Mesendoderm (in vitro differentiated cells): ENCODE measurements around the gene DOK7.

Source experiments
- DNase-seq: peaks from one replicate; pipeline ENCODE4 v3.0.0; 2013
- H2AK5ac ChIP-seq: 2 replicates; pipeline ENCODE4 v1.6.1; 2013; ENCODE audit warnings: low read length, inconsistent platforms
- H2BK120ac ChIP-seq: 2 replicates; pipeline ENCODE4 v1.6.1; 2013; ENCODE audit warnings: low read depth, mild to moderate bottlenecking, low read length, moderate library complexity, mixed read lengths
- H2BK15ac ChIP-seq: replicated peaks from 2 replicates; pipeline ENCODE4 v1.6.1; 2013; ENCODE audit warnings: low read depth, mild to moderate bottlenecking, moderate library complexity
- H2BK5ac ChIP-seq: 2 replicates; pipeline ENCODE4 v1.6.1; 2013; ENCODE audit warnings: low read length, inconsistent platforms
- H3K18ac ChIP-seq: 2 replicates; pipeline ENCODE4 v1.6.1; 2013; ENCODE audit warnings: mild to moderate bottlenecking, low read length, mixed read lengths
- H3K23ac ChIP-seq: one replicate; pipeline ENCODE4 v1.6.1; 2013; ENCODE audit warnings: low read length
- H3K27ac ChIP-seq: 2 replicates; pipeline ENCODE4 v1.5.1; 2013; ENCODE audit warnings: low read depth, mild to moderate bottlenecking, inconsistent platforms, low read length, moderate library complexity
- H3K27me3 ChIP-seq: 2 replicates; pipeline ENCODE4 v1.6.1; 2013; ENCODE audit warnings: low read length, control low read depth, mild to moderate bottlenecking, inconsistent platforms; ENCODE audit not compliant: insufficient read depth, poor library complexity
- H3K36me3 ChIP-seq: 2 replicates; pipeline ENCODE4 v1.6.1; 2013; ENCODE audit warnings: low read length, inconsistent platforms; ENCODE audit not compliant: control insufficient read depth, insufficient read depth
- H3K4ac ChIP-seq: one replicate; pipeline ENCODE4 v1.6.1; 2013; ENCODE audit warnings: low read depth, mild to moderate bottlenecking, low read length, moderate library complexity
- H3K4me1 ChIP-seq: 2 replicates; pipeline ENCODE4 v1.6.1; 2013; ENCODE audit warnings: low read depth, low read length, inconsistent platforms; ENCODE audit not compliant: control insufficient read depth
- H3K4me2 ChIP-seq: 2 replicates; pipeline ENCODE4 v1.6.1; 2013; ENCODE audit warnings: low read length
- H3K4me3 ChIP-seq: 2 replicates; pipeline ENCODE4 v1.5.1; 2013; ENCODE audit warnings: mild to moderate bottlenecking, low read length
- H3K56ac ChIP-seq: one replicate; pipeline ENCODE4 v1.6.1; 2013; ENCODE audit warnings: low read length
- H3K79me1 ChIP-seq: 2 replicates; pipeline ENCODE4 v1.6.1; 2013; ENCODE audit warnings: low read length, inconsistent platforms
- H3K79me2 ChIP-seq: 2 replicates; pipeline ENCODE4 v1.6.1; 2013; ENCODE audit warnings: mild to moderate bottlenecking, low read length; ENCODE audit not compliant: control insufficient read depth, insufficient read depth
- H3K9ac ChIP-seq: 2 replicates; pipeline ENCODE4 v1.6.1; 2013; ENCODE audit warnings: low read length, inconsistent platforms
- H4K5ac ChIP-seq: one replicate; pipeline ENCODE4 v1.6.1; 2013; ENCODE audit warnings: low read length
- H4K8ac ChIP-seq: one replicate; pipeline ENCODE4 v1.6.1; 2013; ENCODE audit warnings: low read depth, mild to moderate bottlenecking, control low read depth, low read length, moderate library complexity
- WGBS: extraction: QIAGEN DNeasy Blood & Tissue Kit; methylation state at CpG from one replicate; pipeline ENCODE4 v1.1.7; 2013; ENCODE audit warnings: low lambda C conversion rate, missing lambda C conversion rate; ENCODE audit not compliant: insufficient coverage; ENCODE audit errors: extremely low coverage; 5-methylcytosine and 5-hydroxymethylcytosine counted together

The DOK7 gene

DNA sequence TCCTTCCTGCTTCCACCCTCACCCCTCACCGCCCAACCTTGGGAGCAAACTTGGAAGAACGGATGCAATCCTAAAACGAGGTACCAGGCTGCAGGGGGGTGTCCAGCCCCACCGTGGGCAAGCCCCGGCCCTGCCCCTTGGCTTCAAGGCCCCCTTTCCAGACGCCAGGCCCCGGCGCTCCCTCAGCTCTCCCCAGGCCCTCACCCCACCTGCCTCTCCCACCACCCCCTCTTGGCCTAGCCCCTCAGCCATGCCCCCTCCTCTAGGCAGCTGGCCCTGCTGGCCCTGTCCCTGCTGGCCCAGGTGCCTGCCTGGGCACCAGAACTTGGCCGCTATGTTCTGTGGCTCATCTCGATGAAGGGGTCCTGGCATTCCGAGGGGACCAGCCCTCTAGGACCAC lies 35.3 kb downstream of the DOK7 start:
- H3K4me3 ChIP-seq, result no peak overlapping the region
- no peak overlapping the region for H3K4me2 ChIP-seq
- H3K18ac ChIP-seq, result no peak overlapping the region
- H3K36me3 ChIP-seq, result no peaks in the 10 kb centered on the region
- no peak for DNase-seq
- no peaks in the 10 kb centered on the region for H3K27me3 ChIP-seq
- no peak overlapping the region for H4K5ac ChIP-seq
- H2BK120ac ChIP-seq, result no peak overlapping the region
- H3K9ac ChIP-seq, result no peak overlapping the region
- no peak overlapping the region for H2BK5ac ChIP-seq
- no peak overlapping the region for H2BK15ac ChIP-seq
- no peak overlapping the region for H3K56ac ChIP-seq
- H3K4ac ChIP-seq, result no peak overlapping the region
- no peak overlapping the region for H2AK5ac ChIP-seq
- H3K27ac ChIP-seq, result no peak overlapping the region
- H3K79me2 ChIP-seq, result no peaks in the 10 kb centered on the region
- H3K4me1 ChIP-seq, result no peaks in the 10 kb centered on the region
- no peak overlapping the region for H3K23ac ChIP-seq
- no peaks in the 10 kb centered on the region for H3K79me1 ChIP-seq
- no CpG with 5 or more reads among the region's 11 CpGs for WGBS
- H4K8ac ChIP-seq, result no peak overlapping the region

GRCh38 chr4:3498901-3499510 lies 35.9 kb downstream of the DOK7 start:
- no peak overlapping the region for H3K4me2 ChIP-seq
- H3K36me3 ChIP-seq, result no peaks in the 10 kb centered on the region
- H4K8ac ChIP-seq, result no peak overlapping the region
- H2BK15ac ChIP-seq, result no peak overlapping the region
- no peaks in the 10 kb centered on the region for H3K79me1 ChIP-seq
- no peak overlapping the region for H3K56ac ChIP-seq
- no peaks in the 10 kb centered on the region for H3K79me2 ChIP-seq
- no peaks in the 10 kb centered on the region for H3K4me1 ChIP-seq
- no peak for DNase-seq
- no peak overlapping the region for H2AK5ac ChIP-seq
- whole genome bisulfite sequencing, result no CpG with 5 or more reads among the region's 20 CpGs
- no peak overlapping the region for H3K23ac ChIP-seq
- H4K5ac ChIP-seq, result no peak overlapping the region
- no peaks in the 10 kb centered on the region for H3K27me3 ChIP-seq
- H3K18ac ChIP-seq, result no peak overlapping the region
- no peak overlapping the region for H2BK5ac ChIP-seq
- no peak overlapping the region for H3K4ac ChIP-seq
- H3K4me3 ChIP-seq, result no peak overlapping the region
- H3K9ac ChIP-seq, result no peak overlapping the region
- no peak overlapping the region for H3K27ac ChIP-seq
- H2BK120ac ChIP-seq, result no peak overlapping the region

DNA sequence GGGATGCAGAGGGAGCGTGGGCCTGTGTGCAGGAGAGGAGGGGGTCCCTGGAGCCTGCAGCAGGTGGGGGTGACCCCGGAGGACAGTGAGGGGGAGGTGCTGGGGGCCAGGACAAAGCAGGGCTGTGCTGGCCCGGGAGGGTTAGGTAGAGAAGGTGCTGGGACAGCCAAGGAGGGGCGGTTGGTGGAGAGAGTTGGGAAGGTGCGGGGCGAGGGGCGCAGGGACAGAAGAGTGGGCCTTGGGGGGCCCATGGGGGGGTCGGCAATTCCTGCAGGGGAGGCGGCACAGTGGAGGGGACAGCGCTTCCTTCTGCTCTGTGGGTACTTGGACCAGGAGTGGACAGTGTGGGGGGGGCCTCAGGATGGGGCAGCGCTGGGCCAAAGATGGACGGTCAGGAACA lies 36.6 kb downstream of the DOK7 start:
- no peak for DNase-seq
- no peak overlapping the region for H4K5ac ChIP-seq
- H2BK5ac ChIP-seq, result no peak overlapping the region
- no CpG with 5 or more reads among the region's 12 CpGs for WGBS
- no peaks in the 10 kb centered on the region for H3K79me1 ChIP-seq
- no peaks in the 10 kb centered on the region for H3K79me2 ChIP-seq
- H3K4ac ChIP-seq, result no peak overlapping the region
- H3K27me3 ChIP-seq, result no peaks in the 10 kb centered on the region
- H3K18ac ChIP-seq, result no peak overlapping the region
- H3K27ac ChIP-seq, result no peak overlapping the region
- H2AK5ac ChIP-seq, result no peak overlapping the region
- no peaks in the 10 kb centered on the region for H3K36me3 ChIP-seq
- H3K9ac ChIP-seq, result no peak overlapping the region
- no peak overlapping the region for H2BK15ac ChIP-seq
- H3K23ac ChIP-seq, result no peak overlapping the region
- H3K4me2 ChIP-seq, result no peak overlapping the region
- no peak overlapping the region for H2BK120ac ChIP-seq
- H3K4me3 ChIP-seq, result no peak overlapping the region
- no peak overlapping the region for H4K8ac ChIP-seq
- no peak overlapping the region for H3K56ac ChIP-seq
- H3K4me1 ChIP-seq, result no peaks in the 10 kb centered on the region

GRCh38 chr4:3500111-3500510 lies 37.0 kb downstream of the DOK7 start:
- Histone ChIP-seq H3K18ac (no peak overlapping the region), H4K8ac (no peak overlapping the region), H3K79me2 (no peaks in the 10 kb centered on the region), H3K23ac (no peak overlapping the region), H3K79me1 (no peaks in the 10 kb centered on the region), H3K4me3 (no peak overlapping the region), H3K4ac (no peak overlapping the region), H2BK15ac (no peak overlapping the region), H2BK5ac (no peak overlapping the region), H3K36me3 (no peaks in the 10 kb centered on the region), H4K5ac (no peak overlapping the region), H2BK120ac (no peak overlapping the region), H3K4me1 (no peaks in the 10 kb centered on the region), H3K9ac (no peak overlapping the region), H3K27me3 (no peaks in the 10 kb centered on the region), H3K56ac (no peak overlapping the region), H2AK5ac (no peak overlapping the region), H3K4me2 (no peak overlapping the region), H3K27ac (no peak overlapping the region)
- DNase-seq, result no peak
- WGBS, result no CpG with 5 or more reads among the region's 17 CpGs

DNA sequence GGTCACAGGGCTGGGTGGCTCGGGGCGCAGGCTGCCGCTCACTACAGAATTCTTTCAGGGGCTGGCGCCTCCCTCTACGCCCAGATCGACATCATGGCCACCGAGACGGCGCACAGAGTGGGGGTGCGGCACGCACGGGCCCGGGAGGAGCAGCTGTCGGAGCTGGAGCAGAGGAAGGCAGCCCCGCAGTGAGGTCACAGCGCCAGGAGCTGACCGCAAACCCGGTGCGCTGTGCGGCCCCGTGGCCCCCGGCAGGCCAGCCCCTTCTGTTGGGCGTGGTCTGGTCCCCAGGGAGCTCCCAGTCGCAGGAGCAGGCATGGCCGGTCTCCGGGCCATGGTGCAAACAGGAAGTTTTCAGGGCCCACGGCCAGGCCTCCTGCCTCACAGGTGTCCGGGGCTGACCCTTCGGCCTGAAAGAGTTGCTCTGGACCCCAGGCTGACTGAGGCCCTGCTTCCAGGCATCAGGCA lies 37.6 kb downstream of the DOK7 start:
- Histone ChIP-seq H3K79me2 (no peaks in the 10 kb centered on the region), H3K23ac (no peak overlapping the region), H3K27me3 (no peaks in the 10 kb centered on the region), H2BK5ac (no peak overlapping the region), H4K8ac (no peak overlapping the region), H3K4ac (no peak overlapping the region), H3K36me3 (no peaks in the 10 kb centered on the region), H2AK5ac (no peak overlapping the region), H4K5ac (no peak overlapping the region), H3K27ac (no peak overlapping the region), H3K56ac (no peak overlapping the region), H3K79me1 (no peaks in the 10 kb centered on the region), H3K18ac (no peak overlapping the region), H3K4me1 (no peaks in the 10 kb centered on the region), H2BK15ac (no peak overlapping the region), H3K4me3 (no peak overlapping the region), H3K4me2 (no peak overlapping the region), H3K9ac (no peak overlapping the region), H2BK120ac (no peak overlapping the region)
- DNase-seq, result no peak
- no CpG with 5 or more reads among the region's 29 CpGs for WGBS
